ENCODE measurements around the gene DUSP18.

DUSP18 gene

DNA sequence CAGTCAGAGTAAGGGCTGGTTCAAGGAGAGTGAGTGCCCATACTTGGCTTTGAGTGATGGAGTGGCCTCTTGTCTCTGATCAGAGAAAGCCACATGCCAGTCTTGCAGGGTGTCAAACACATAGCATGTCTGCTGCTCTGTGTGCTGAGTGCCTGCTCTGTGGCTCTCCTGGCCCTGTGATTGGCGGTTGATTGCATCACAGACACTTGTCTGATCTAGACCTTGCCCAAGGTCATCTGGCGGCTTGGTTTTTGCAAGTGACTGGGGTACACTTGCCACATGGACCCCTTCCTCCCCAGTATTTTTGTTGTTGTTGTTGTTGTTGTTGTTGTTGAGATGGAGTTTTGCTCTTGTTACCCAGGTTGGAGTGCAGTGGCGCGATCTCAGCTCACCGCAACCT, 37.3 kb upstream of the DUSP18 start:
- peak; percentile 39 for DNase-seq (ENCODE audit: low read depth)
- TF ChIP-seq MYC (IDR thresholded peaks at IDR 0.05; ENCODE audit: low read depth, low read length) (no peak), POLR2A (IDR thresholded peaks at IDR 0.05; ENCODE audit: extremely low read depth, insufficient read length) (no peak)
- no peak overlapping the region for H3K4me3 ChIP-seq (ENCODE audit: low read depth, low read length)

DNA sequence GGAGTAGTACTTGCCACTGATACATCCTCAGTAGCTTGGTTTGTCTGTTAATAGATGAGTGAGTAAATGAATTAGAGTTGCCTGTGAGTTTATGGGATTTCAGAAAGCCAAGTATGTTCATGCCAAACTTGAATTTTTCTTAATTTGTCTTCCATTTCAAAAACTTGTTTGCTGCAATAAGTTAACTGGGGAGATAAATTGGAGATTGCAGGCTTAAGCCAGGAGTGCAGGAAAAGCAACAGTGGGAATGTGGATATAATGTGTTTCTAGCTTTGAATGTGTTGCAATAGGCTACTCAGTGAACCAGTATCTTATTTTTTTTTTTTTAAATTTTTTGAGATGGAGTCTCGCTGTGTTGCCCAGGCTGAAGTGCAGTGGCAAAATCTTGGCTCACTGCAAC, 35.2 kb upstream of the DUSP18 start:
- DNase-seq (ENCODE audit: low read depth): no peak
- TF ChIP-seq MYC (IDR thresholded peaks at IDR 0.05; ENCODE audit: low read depth, low read length) (no peak), POLR2A (IDR thresholded peaks at IDR 0.05; ENCODE audit: extremely low read depth, insufficient read length) (no peak)
- TF ChIP-seq, protein P1, sequence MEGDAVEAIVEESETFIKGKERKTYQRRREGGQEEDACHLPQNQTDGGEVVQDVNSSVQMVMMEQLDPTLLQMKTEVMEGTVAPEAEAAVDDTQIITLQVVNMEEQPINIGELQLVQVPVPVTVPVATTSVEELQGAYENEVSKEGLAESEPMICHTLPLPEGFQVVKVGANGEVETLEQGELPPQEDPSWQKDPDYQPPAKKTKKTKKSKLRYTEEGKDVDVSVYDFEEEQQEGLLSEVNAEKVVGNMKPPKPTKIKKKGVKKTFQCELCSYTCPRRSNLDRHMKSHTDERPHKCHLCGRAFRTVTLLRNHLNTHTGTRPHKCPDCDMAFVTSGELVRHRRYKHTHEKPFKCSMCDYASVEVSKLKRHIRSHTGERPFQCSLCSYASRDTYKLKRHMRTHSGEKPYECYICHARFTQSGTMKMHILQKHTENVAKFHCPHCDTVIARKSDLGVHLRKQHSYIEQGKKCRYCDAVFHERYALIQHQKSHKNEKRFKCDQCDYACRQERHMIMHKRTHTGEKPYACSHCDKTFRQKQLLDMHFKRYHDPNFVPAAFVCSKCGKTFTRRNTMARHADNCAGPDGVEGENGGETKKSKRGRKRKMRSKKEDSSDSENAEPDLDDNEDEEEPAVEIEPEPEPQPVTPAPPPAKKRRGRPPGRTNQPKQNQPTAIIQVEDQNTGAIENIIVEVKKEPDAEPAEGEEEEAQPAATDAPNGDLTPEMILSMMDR (IDR thresholded peaks at IDR 0.05; ENCODE audit: low read depth, low read length): no peak
- TF ChIP-seq, protein P2, sequence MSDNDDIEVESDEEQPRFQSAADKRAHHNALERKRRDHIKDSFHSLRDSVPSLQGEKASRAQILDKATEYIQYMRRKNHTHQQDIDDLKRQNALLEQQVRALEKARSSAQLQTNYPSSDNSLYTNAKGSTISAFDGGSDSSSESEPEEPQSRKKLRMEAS (IDR thresholded peaks at IDR 0.05; ENCODE audit: low read depth, low read length): no peak
- no peak overlapping the region for H3K4me3 ChIP-seq (ENCODE audit: low read depth, low read length)

DNA sequence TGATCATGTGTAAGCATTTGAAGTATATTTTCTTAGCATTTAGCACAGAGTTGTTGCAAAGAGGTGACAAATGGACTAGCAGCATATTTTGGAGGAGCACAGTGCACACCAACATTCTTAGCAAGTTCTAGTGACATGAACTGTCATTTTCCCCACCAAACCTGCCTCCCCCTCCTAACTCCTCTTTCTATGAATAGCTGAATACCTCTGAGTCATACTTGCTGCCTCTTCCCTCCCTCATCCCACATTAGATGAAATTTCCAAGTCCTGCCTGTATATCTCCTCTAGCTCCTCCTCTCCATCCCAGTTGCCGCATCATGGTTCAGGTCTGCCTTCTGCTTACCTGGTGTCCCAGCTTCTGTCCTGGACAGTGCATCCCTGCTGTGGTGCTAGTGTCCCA, 34.2 kb upstream of the DUSP18 start:
- H3K4me3 ChIP-seq (ENCODE audit: low read depth, low read length): no peak overlapping the region
- peak; percentile 9 for DNase-seq (ENCODE audit: low read depth)
- TF ChIP-seq, protein P1 (IDR thresholded peaks at IDR 0.05; ENCODE audit: low read depth, low read length): no peak
- TF ChIP-seq POLR2A (IDR thresholded peaks at IDR 0.05; ENCODE audit: extremely low read depth, insufficient read length): no peak
- TF ChIP-seq MYC (IDR thresholded peaks at IDR 0.05; ENCODE audit: low read depth, low read length): no peak
- TF ChIP-seq, protein P2 (IDR thresholded peaks at IDR 0.05; ENCODE audit: low read depth, low read length): no peak

DNA sequence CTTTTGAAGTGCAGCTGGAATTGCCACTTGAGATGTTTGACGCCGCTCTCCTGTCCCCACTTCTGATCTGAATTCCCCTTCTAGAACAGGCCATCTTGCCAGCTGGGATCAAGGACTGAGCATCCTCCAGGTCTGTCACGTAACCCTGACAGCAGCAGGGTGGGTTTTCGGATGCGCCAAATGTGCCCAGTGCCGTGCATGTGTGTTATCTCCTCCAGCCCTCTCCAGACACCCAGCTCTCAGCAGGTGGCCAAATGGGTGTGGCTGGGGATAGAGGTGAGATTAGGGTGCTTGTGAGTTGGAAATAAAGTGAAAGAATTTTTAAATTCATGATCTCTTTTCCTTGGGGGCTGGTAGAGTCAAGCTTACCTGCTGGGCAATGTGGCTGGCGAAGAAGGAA, 30.3 kb upstream of the DUSP18 start:
- TF ChIP-seq, protein P2 (IDR thresholded peaks at IDR 0.05; ENCODE audit: low read depth, low read length): no peak
- TF ChIP-seq POLR2A (IDR thresholded peaks at IDR 0.05; ENCODE audit: extremely low read depth, insufficient read length): no peak
- TF ChIP-seq MYC (IDR thresholded peaks at IDR 0.05; ENCODE audit: low read depth, low read length): no peak
- TF ChIP-seq, protein P1 (IDR thresholded peaks at IDR 0.05; ENCODE audit: low read depth, low read length): no peak
- no peak overlapping the region for H3K4me3 ChIP-seq (ENCODE audit: low read depth, low read length)
- no peak for DNase-seq (ENCODE audit: low read depth)

DNA sequence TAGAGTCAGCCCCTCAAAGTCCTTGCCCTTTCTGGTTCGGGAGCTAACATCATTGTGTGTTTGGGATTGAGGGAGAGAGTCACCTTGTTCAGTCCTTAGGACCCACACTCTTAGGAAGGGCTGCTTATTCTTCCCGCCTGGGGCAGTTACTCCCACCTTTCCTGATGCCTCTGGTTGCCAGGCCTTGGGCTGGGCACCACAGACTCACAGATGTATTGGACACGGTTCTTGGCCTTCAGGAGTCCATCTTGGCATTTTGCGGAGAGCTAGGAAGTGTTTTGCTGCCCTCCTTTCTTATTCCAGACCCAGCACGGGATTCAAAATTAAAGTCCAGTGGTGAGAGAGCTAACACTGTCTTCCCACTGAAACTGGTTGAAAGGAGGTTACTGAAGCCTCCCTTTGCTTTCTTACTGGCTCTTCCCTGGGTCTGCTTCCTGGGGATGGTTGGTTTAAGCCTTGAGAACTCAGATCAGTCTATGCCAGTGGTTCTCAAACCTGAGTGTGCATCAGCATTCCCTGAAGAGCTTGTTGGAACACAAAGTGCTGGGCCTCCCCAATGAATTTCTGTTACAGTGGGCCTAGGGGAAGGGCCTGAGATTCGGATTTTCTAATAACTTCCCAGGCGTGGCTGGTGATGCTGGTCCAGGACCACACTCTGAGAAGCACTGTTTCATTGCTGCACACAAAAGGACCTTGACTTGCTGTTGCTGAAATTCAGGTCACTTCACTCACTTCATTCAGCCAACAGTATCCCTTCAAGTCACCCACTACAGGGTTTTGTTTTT, 28.4 kb upstream of the DUSP18 start:
- DNase-seq (ENCODE audit: low read depth): no peak
- TF ChIP-seq POLR2A (IDR thresholded peaks at IDR 0.05; ENCODE audit: extremely low read depth, insufficient read length): no peak
- TF ChIP-seq MYC (IDR thresholded peaks at IDR 0.05; ENCODE audit: low read depth, low read length): no peak
- TF ChIP-seq, protein P1 (IDR thresholded peaks at IDR 0.05; ENCODE audit: low read depth, low read length): no peak
- TF ChIP-seq, protein P2 (IDR thresholded peaks at IDR 0.05; ENCODE audit: low read depth, low read length): no peak
- H3K4me3 ChIP-seq (ENCODE audit: low read depth, low read length): no peak overlapping the region

DNA sequence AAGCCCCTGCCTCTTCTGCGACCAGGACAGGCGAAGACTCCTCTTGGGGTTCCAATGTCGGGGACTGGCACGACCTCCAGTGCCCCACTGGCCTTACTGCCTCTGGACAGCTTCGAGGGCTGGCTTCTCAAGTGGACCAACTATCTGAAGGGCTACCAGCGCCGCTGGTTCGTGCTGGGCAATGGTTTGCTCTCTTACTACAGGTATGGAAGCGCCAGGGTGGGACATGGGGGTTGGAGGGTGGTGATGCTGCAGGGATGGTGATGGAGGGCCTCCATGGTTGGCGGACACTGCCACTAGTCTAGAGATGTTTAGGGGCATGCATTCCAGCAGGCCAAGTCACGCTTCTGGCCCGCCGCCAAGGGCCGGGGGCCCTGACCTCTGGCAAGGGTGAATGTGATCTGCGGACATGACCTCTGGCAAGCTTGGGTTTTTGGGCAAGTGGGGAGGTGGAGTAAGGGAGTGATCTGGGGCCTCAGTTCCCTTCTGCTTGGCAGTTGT, 27.7 kb upstream of the DUSP18 start:
- no peak for DNase-seq (ENCODE audit: low read depth)
- TF ChIP-seq, protein P2 (IDR thresholded peaks at IDR 0.05; ENCODE audit: low read depth, low read length): no peak
- no peak for TF ChIP-seq POLR2A (IDR thresholded peaks at IDR 0.05; ENCODE audit: extremely low read depth, insufficient read length)
- no peak for TF ChIP-seq MYC (IDR thresholded peaks at IDR 0.05; ENCODE audit: low read depth, low read length)
- TF ChIP-seq, protein P1 (IDR thresholded peaks at IDR 0.05; ENCODE audit: low read depth, low read length): no peak
- H3K4me3 ChIP-seq (ENCODE audit: low read depth, low read length): no peak overlapping the region
